Activated CD4-positive, alpha-beta T cell treated with anti-CD3 and anti-CD28 coated beads, Interleukin-2, Interleukin-6, amounts not matched to agents 100 ng/mL and 50 ng/mL, durations not matched to agents 16 hours and 8 hours (primary cell): ENCODE results near the gene ZNF892.
"Not testable (repeated sequence)": the region's sequence is repeated elsewhere in the genome, so short reads cannot be mapped to it uniquely, and the experiment has no call there.

Source experiments
- DNase-seq: peaks from one replicate; pipeline ENCODE4 v3.0.0-alpha.2; 2020

The ZNF892 gene

DNA sequence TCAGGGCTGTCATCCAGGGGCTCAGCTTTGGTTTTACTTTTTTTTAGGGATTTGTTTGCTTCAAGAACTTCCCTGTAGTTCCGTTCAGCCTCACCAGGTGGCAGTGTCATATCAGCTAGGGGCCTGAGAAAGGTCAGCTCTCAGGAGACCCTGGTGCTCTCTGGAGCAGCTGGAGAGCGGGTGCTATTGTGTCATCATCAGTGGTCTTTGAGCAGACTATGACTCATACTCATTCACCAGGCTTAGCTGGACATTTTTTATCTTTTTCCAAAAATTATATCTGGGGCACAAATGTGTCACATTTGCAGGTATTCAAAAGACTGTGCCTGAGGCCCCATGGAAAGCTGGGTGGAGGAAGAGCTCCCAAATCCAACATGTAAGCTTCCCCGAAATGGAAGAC, 24.4 kb downstream of the ZNF892 start:
- peak; percentile 32 for DNase-seq

DNA sequence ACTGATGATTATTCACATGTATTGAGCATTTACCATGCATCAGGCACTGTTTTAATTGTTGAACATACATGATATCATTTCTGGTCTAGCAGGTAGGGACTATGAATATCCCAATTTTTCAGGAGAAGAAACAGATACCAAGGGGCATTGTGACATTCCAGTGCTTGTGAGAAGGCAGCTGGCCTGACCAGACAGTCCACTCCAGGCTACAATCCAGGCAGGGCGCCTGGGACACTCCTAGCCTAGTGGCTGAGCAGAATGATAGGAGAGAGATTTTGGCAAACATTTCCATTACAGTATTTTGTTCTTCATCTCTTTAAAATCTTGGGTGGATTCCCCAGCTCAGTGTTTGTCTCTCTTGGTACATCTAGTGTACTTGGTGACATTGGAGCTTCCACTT, 24.9 kb downstream of the ZNF892 start:
- no peak for DNase-seq

DNA sequence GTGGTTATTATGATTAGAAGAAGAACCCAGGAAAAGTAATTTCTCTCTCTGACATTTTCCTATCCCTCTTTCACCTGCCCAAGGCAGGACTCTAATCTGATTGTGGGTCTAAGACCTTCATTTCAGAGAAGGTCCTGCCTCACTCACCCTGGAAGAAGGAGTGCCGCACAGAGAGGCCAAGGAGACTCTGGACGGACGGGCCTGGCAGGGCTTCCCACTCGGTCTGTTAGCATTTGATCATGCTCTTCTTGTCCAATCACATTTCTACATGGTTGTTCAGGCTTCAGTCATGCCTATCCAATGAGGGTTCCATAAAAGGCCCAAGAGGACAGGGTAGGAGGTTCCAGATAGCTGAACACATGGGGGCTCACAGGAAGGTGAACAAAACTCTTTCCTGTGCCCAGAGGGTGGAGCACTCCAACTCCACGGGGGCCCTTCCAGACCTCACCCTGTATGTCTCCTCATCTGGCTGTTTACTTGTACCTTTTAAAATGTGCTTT, 27.0 kb downstream of the ZNF892 start:
- DNase-seq = no peak

DNA sequence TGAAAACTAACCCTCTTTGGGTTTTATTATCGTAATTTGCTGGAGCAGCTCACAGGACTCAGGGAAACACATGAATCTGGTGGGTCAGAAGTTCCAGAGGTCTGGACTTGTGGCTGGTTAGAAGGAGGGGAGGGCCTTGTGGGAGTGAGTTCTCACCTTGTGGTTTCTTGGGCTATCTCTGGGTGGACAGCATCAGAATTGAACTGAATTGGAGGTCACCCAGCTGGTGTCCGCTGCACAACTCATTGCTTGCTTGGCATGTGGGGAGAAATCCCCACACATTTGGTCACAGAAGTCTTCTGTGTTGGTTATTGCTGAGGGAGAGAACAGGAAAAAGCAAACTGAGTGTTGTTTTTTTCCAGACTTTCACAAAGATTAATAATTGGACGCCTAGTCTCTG, 27.5 kb downstream of the ZNF892 start:
- DNase-seq = no peak

DNA sequence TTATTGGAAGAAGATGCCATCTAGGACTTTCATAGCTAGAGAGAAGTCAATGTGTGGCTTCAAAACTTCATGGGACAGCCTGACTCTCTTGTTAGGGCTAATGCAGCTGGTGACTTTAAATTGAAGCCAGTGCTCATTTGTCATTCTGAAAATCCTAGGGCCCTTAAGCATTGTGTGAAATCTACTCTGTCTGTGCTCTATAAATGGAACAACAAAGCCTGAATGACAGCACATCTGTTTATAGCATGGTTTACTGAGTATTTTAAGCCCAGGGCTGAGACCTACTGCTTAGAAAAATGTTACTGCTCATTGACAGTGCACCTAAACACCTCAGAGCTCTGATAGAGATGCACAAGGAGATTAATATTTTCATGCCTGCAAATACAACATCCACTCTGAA, 30.8 kb downstream of the ZNF892 start:
- no peak for DNase-seq

DNA sequence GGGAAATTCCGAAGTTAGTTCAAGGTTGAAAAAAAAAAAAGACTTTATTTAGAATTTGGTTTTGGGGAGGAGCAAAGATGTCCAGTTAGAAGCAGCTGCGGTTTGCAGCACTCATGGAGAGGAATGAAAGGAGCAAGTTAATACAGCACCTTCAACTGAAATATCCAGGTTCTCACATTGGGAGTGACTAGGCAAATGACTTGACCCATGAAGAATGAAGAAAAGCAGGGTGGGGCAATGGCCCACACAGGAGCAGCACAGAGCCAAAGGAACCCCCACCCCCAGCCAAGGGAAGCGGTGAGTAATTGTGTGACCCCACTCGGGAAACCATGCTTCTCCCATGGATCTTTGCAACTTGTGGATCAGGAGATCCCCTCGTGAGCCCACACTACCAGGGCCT, 32.8 kb downstream of the ZNF892 start:
- no peak for DNase-seq

DNA sequence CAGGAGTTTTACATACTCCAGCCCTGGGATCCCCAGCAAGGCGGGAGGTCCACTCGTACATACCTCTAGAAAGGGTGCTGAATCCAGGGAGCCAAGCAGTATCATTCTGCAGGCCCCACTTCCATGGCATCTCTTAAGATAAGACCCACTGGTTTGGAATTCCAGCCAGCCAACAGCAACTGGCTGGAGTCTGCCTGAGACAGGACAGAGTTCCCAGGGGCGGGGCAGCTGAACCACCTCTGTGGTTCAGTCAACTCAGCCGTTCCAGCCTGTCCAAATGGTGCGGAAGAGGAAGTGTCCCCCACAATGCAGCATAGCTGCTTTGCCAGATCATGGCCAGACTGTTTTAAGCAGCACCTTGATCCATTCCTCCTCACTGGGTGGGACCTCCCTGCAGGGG, 33.2 kb downstream of the ZNF892 start:
- no peak for DNase-seq

DNA sequence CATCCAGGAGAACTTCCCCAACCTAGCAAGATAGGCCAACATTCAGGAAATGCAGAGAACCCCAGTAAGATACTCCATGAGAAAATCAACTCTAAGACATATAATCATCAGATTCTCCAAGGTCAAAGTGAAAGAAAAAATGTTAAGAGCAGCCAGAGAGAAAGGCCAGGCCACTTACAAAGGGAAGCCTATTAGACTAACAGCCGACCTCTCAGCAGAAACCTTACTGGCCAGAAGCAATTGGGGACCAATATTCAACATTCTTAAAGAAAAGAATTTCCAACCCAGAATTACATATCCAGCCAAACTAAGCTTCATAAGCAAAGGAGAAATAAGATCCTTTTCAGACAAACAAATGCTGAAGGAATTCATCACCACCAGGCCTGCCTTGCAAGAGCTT, 34.8 kb downstream of the ZNF892 start:
- not testable (repeated sequence) for DNase-seq
